IMR-90 (cell line): ENCODE results near the gene TRIO. TPM values are rescaled to one million over a fixed set of nuclear protein-coding genes. Genes with fewer than 3 reads are reported as not detected.

Experiments used
- ATAC-seq: fragments of 200-7000 bp; cut with Tn5 transposase; 2 replicates; pipeline ENCODE4 v1.9.1; 2020; ENCODE audit warnings: low read depth, mild to moderate bottlenecking, moderate library complexity
- BruUV-seq: library from RNA; stranded (reverse); fragments of 400-500 nt; replicated peaks from 2 replicates; lab custom pipeline; 2021; lab: Mats Ljungman, UMichigan
- CTCF ChIA-PET: fragments of 300-600 bp; formaldehyde crosslinking; extraction: SDS; loops from one replicate; lab custom pipeline; 2021; ENCODE audit warnings: antibody characterized with exemption; lab: Yijun Ruan, JAX
- POLR2A ChIA-PET: fragments of 300-600 bp; sonication (Branson Sonifier 250); formaldehyde crosslinking; loops from one replicate; lab custom pipeline; 2022; ENCODE audit warnings: antibody characterized with exemption; ENCODE audit not compliant: unreplicated experiment; lab: Charles Lee
- DNase-seq: peaks from one replicate; pipeline ENCODE4 v3.0.0; 2013
- H2AFZ ChIP-seq: replicated peaks from 2 replicates; pipeline ENCODE3; 2013; ENCODE audit warnings: low read length, mild to moderate bottlenecking; ENCODE audit not compliant: poor library complexity
- H2AK5ac ChIP-seq: 2 replicates; pipeline ENCODE4 v1.6.1; 2013; ENCODE audit warnings: low read depth, low read length, inconsistent platforms
- H2AK9ac ChIP-seq: replicated peaks from 2 replicates; pipeline ENCODE3; 2013; ENCODE audit warnings: mild to moderate bottlenecking, low read depth, low read length, moderate library complexity; ENCODE audit not compliant: poor library complexity
- H2BK120ac ChIP-seq: 2 replicates; pipeline ENCODE4 v1.6.1; 2013; ENCODE audit warnings: low read depth, low read length, inconsistent platforms
- H2BK15ac ChIP-seq: 3 replicates; pipeline ENCODE4 v1.6.1; 2013; ENCODE audit warnings: low read depth, low read length, inconsistent platforms
- H2BK20ac ChIP-seq: 2 replicates; pipeline ENCODE4 v1.6.1; 2013; ENCODE audit warnings: low read depth, mild to moderate bottlenecking, inconsistent platforms, low read length, moderate library complexity
- H2BK5ac ChIP-seq: 2 replicates; pipeline ENCODE4 v1.6.1; 2013; ENCODE audit warnings: mild to moderate bottlenecking, low read depth, low read length, inconsistent platforms; ENCODE audit not compliant: poor library complexity, severe bottlenecking
- H3K14ac ChIP-seq: replicated peaks from 2 replicates; pipeline ENCODE4 v1.6.1; 2013; ENCODE audit warnings: low read depth, low read length, inconsistent platforms
- H3K18ac ChIP-seq: 2 replicates; pipeline ENCODE4 v1.6.1; 2013; ENCODE audit warnings: low read depth, low read length, control low read depth
- H3K23ac ChIP-seq: 2 replicates; pipeline ENCODE4 v1.6.1; 2013; ENCODE audit warnings: low read depth, low read length, inconsistent platforms
- H3K27ac ChIP-seq: 2 replicates; pipeline ENCODE4 v1.5.1; 2013; ENCODE audit warnings: mild to moderate bottlenecking, control low read depth, low read length; ENCODE audit not compliant: insufficient read depth
- H3K27me3 ChIP-seq: 2 replicates; pipeline ENCODE4 v1.6.1; 2013; ENCODE audit warnings: low read length; ENCODE audit not compliant: control insufficient read depth, insufficient read depth
- H3K36me3 ChIP-seq: 2 replicates; pipeline ENCODE4 v1.6.1; 2013; ENCODE audit warnings: low read length, mixed read lengths; ENCODE audit not compliant: control insufficient read depth, insufficient read depth
- H3K4ac ChIP-seq: 2 replicates; pipeline ENCODE4 v1.6.1; 2013; ENCODE audit warnings: low read depth, low read length, inconsistent platforms
- H3K4me1 ChIP-seq: 2 replicates; pipeline ENCODE4 v1.6.1; 2013; ENCODE audit warnings: low read length, mixed read lengths; ENCODE audit not compliant: control insufficient read depth, insufficient read depth
- H3K4me2 ChIP-seq: 2 replicates; pipeline ENCODE4 v1.6.1; 2013; ENCODE audit warnings: low read depth, mild to moderate bottlenecking, control low read depth, low read length, moderate library complexity
- H3K4me3 ChIP-seq: 2 replicates; pipeline ENCODE4 v1.5.1; 2013; ENCODE audit warnings: low read depth, mild to moderate bottlenecking, control low read depth, low read length, moderate library complexity; ENCODE audit not compliant: insufficient read depth
- H3K56ac ChIP-seq: 2 replicates; pipeline ENCODE4 v1.6.1; 2013; ENCODE audit warnings: low read length, inconsistent platforms; ENCODE audit not compliant: insufficient read depth; ENCODE audit errors: extremely low read depth
- H3K79me1 ChIP-seq, 2 experiments: 2 replicates each; pipeline ENCODE4 v1.6.1; 2013; ENCODE audit warnings: low read length in 2 of 2, inconsistent platforms in 1 of 2, low read depth in 1 of 2
- H3K9ac ChIP-seq: 2 replicates; pipeline ENCODE4 v1.6.1; 2013; ENCODE audit warnings: low read depth, low read length, control low read depth
- H3K9me1 ChIP-seq: 2 replicates; pipeline ENCODE4 v1.6.1; 2013; ENCODE audit warnings: low read length, inconsistent platforms; ENCODE audit not compliant: insufficient read depth
- H3K9me3 ChIP-seq: 2 replicates; pipeline ENCODE4 v1.6.1; 2013; ENCODE audit warnings: low read length; ENCODE audit not compliant: control insufficient read depth, insufficient read depth
- H4K20me1 ChIP-seq: 2 replicates; pipeline ENCODE4 v1.6.1; 2013; ENCODE audit warnings: low read length, inconsistent platforms; ENCODE audit not compliant: insufficient read depth
- H4K5ac ChIP-seq: 2 replicates; pipeline ENCODE4 v1.6.1; 2013; ENCODE audit warnings: mild to moderate bottlenecking, low read depth, low read length, control low read depth
- H4K8ac ChIP-seq, 2 experiments: 2 replicates each; pipeline ENCODE4 v1.6.1; 2013; ENCODE audit warnings: low read depth in 2 of 2, low read length in 2 of 2, control low read depth in 1 of 2, inconsistent platforms in 1 of 2
- H4K91ac ChIP-seq: 2 replicates; pipeline ENCODE4 v1.6.1; 2013; ENCODE audit warnings: low read depth, low read length, inconsistent platforms; ENCODE audit not compliant: insufficient read depth
- BHLHE40 ChIP-seq: fragments of 150-350 bp; IDR thresholded peaks from 2 replicates; pipeline ENCODE4 v1.6.1; 2016; ENCODE audit warnings: mild to moderate bottlenecking, low read depth, low read length
- CEBPB ChIP-seq: IDR thresholded peaks from 2 replicates; pipeline ENCODE4 v1.6.1; 2012; ENCODE audit warnings: low read depth, low read length, improper control_type of control experiment
- CHD1 ChIP-seq: IDR thresholded peaks from 2 replicates; pipeline ENCODE4 v1.6.1; 2012; ENCODE audit warnings: low read depth, low read length, improper control_type of control experiment
- CTCF ChIP-seq: conservative IDR thresholded peaks from 2 replicates; pipeline ENCODE4 v1.5.1; 2012; ENCODE audit warnings: mild to moderate bottlenecking, low read depth, low read length, improper control_type of control experiment
- ELK1 ChIP-seq: fragments of 150-350 bp; IDR thresholded peaks from 2 replicates; pipeline ENCODE4 v1.6.1; 2016; ENCODE audit warnings: low read depth, mild to moderate bottlenecking, low read length, moderate library complexity, borderline replicate concordance
- MAFK ChIP-seq: IDR thresholded peaks from 2 replicates; pipeline ENCODE4 v1.6.1; 2012; ENCODE audit warnings: low read depth, low read length, improper control_type of control experiment
- MAZ ChIP-seq: IDR thresholded peaks from 2 replicates; pipeline ENCODE4 v1.6.1; 2012; ENCODE audit warnings: low read depth, mild to moderate bottlenecking, low read length, improper control_type of control experiment, moderate library complexity, borderline replicate concordance
- NFE2L2 ChIP-seq: fragments of 150-350 bp; IDR thresholded peaks from 2 replicates; pipeline ENCODE4 v1.6.1; 2016; ENCODE audit warnings: low read depth, mild to moderate bottlenecking, low read length
- POLR2A ChIP-seq: IDR thresholded peaks from 2 replicates; pipeline ENCODE4 v1.6.1; 2012; ENCODE audit warnings: mild to moderate bottlenecking, low read depth, low read length
- RAD21 ChIP-seq: IDR thresholded peaks from 2 replicates; pipeline ENCODE4 v1.6.1; 2012; ENCODE audit warnings: low read length, improper control_type of control experiment
- RFX5 ChIP-seq: IDR thresholded peaks from 2 replicates; pipeline ENCODE4 v1.8.0; 2012; ENCODE audit warnings: low read depth, mild to moderate bottlenecking, low read length, moderate library complexity
- SMC3 ChIP-seq: fragments of 150-350 bp; IDR thresholded peaks from 2 replicates; pipeline ENCODE4 v1.6.1; 2016; ENCODE audit warnings: low read depth, mild to moderate bottlenecking, antibody characterized with exemption, low read length, moderate library complexity
- USF2 ChIP-seq: fragments of 150-350 bp; IDR thresholded peaks from 2 replicates; pipeline ENCODE4 v1.6.1; 2017; ENCODE audit warnings: mild to moderate bottlenecking, antibody characterized with exemption, low read length, low read depth
- WGBS, 2 experiments: methylation state at CpG; one replicate each; pipeline versions ENCODE4 v1.1.5 to v1.1.7; 2013; ENCODE audit warnings: missing lambda C conversion rate in 2 of 2; ENCODE audit not compliant: insufficient read length in 1 of 2; ENCODE audit errors: extremely low coverage in 2 of 2; 5-methylcytosine and 5-hydroxymethylcytosine counted together
- dilution Hi-C: fragments of 300-500 bp; cut with HindIII; formaldehyde crosslinking; loops from one replicate; pipeline ENCODE4 v1.14.3; 2018; ENCODE audit warnings: low sequenced_read_pairs; ENCODE audit not compliant: unreplicated experiment
- in situ Hi-C: fragments of 300-500 bp; cut with MboI; formaldehyde crosslinking; loops from 3 replicates; pipeline ENCODE4 v1.14.3; 2019; ENCODE audit warnings: low sequenced_read_pairs, inconsistent platforms, mixed read lengths
- intact Hi-C: fragments of 100-400 bp; cut with micrococcal nuclease; formaldehyde crosslinking; loops from 2 replicates; pipeline ENCODE4 v1.10.0; 2022
- polyA plus RNA-seq, 3 experiments: library from polyadenylated mRNA; depleted of rRNA; stranded (reverse); fragments of >200 nt; gene quantifications; 2 replicates each; pipeline ENCODE4 v1.2.3, GENCODE V29; 2012; ENCODE audit warnings: low replicate concordance in 1 of 3
- total RNA-seq: library from RNA; depleted of rRNA; stranded (reverse); fragments of >200 nt; gene quantifications from 2 replicates; pipeline ENCODE4 v1.2.3, GENCODE V29; 2012

Gene TRIO
- total and polyA plus RNA-seq, 2 of the 4 experiments (the other 2 are of a cell fraction): 206 to 522 TPM

- intact Hi-C loops: no loop called here
- H3K23ac ChIP-seq: peak overlapping the region; percentile 93
- H3K4ac ChIP-seq: peak overlapping the region; percentile 91
- peak overlapping the region; percentile 22; the same call in 1 of the 2 replicates for H2BK20ac ChIP-seq
- peaks cover 38% of the 10 kb centered on the region for H3K4me1 ChIP-seq
- H4K91ac ChIP-seq: peak overlapping the region; percentile 73
- WGBS, 2 experiments: 60% methylated on average over 2 of the region's 6 CpGs; no CpG with 5 or more reads in 1 of the 2 experiments
- peak overlapping the region; percentile 88; the same call in 1 of the 2 replicates for H2BK120ac ChIP-seq
- DNase-seq (no peak), ATAC-seq (no peak)
- H4K8ac ChIP-seq: peak overlapping the region; percentile 12 to 90
- no peaks in the 10 kb centered on the region for H3K9me3 ChIP-seq
- peak overlapping the region; percentile 63; the same call in 1 of the 3 replicates for H2BK15ac ChIP-seq
- peak overlapping the region; percentile 50 for H3K4me2 ChIP-seq
- H3K36me3 ChIP-seq: peaks cover 12% of the 10 kb centered on the region
- H3K18ac ChIP-seq: peak overlapping the region; percentile 78; the same call in 1 of the 2 replicates
- peak overlapping the region; percentile 89; the same call in 1 of the 2 replicates for H2AK5ac ChIP-seq
- ChIA-PET CTCF (no interaction called here), POLR2A (interaction anchor here (0.6 kb wide), 1 partner anchor 188 kb away, joined by 4 read pairs; no protein-coding TSS in a partner anchor)
- in situ Hi-C loops: no loop called here
- H2BK5ac ChIP-seq: peak overlapping the region; percentile 99
- no peak overlapping the region for H3K4me3 ChIP-seq
- H4K5ac ChIP-seq: peak overlapping the region; percentile 90
- BruUV-seq: no TSS peak
- dilution Hi-C loops: no loop called here
- H3K14ac ChIP-seq: peak overlapping the region; percentile 84
- TF ChIP-seq RAD21 (no peak), BHLHE40 (no peak), MAFK (no peak), CEBPB (no peak), POLR2A (no peak), NFE2L2 (no peak), CHD1 (no peak), SMC3 (no peak), ELK1 (no peak), RFX5 (no peak), USF2 (no peak), CTCF (no peak), MAZ (no peak)
- peaks cover 3 to 29% of the 10 kb centered on the region in 2 experiments; a peak in 2 of 4 replicates for H3K79me1 ChIP-seq
- no peak overlapping the region for H2AFZ ChIP-seq
- peak overlapping the region; percentile 22; the same call in 1 of the 2 replicates for H3K56ac ChIP-seq
- H2AK9ac ChIP-seq: peak overlapping the region; percentile 20
- peaks cover 92% of the 10 kb centered on the region for H4K20me1 ChIP-seq
- peak overlapping the region; percentile 10; the same call in 1 of the 2 replicates for H3K9ac ChIP-seq
- no peaks in the 10 kb centered on the region for H3K27me3 ChIP-seq
- H3K9me1 ChIP-seq: peaks cover 36% of the 10 kb centered on the region
- H3K27ac ChIP-seq: peak overlapping the region; percentile 85
Observed at GRCh38 chr5:14204011-14204670, 61.0 kb downstream of the TRIO start.
